Left lobe of liver (tissue), 2 donors: Measurements from ENCODE around the gene IKBIP. TPM values are rescaled to one million over a fixed set of nuclear protein-coding genes. Genes with fewer than 3 reads are reported as not detected.
"Not testable (repeated sequence)": the region's sequence is repeated elsewhere in the genome, so short reads cannot be mapped to it uniquely, and the experiment has no call there.

Source experiments
- ATAC-seq: fragments of 200-7000 bp; cut with Tn5 transposase; one replicate; pipeline ENCODE4 v1.9.1; 2020; ENCODE audit warnings: mild to moderate bottlenecking, moderate library complexity
- DNase-seq: peaks from one replicate; pipeline ENCODE4 v3.0.0-alpha.2; 2020; ENCODE audit warnings: low spot score
- total RNA-seq: library from RNA; stranded (reverse); gene quantifications from one replicate; pipeline ENCODE4 v1.2.1, GENCODE V29; 2021
- donor health status: DM: no; HTN: no; CAD: no; lungs with moderate emphysema.
- donor health status: DM: no; HTN: yes; CAD: no.

IKBIP gene
- total RNA-seq, 1 donor from 2014 or later: 2.6 TPM

DNA sequence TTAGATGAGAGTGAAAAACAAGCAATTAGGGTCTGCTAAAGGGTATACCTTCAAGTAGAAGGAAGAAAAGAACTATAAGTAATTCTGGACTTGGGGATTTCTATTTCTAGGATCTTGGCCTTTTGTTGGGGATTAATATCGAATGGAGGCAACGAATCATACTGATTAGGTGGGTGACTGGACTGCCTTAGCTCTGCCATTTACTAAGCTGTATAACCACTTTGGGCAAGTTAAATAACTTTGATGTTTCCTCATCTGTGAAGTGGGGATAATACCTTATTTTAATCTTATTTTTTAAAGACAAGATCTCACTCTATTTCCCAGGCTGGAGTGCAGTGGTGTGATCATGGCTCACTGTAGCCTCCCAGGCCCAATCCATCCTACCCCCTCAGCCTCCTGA is 6.6 kb downstream of the IKBIP start:
- DNase-seq (no peak), ATAC-seq (no peak)

GRCh38 chr12:98637068-98637467 is 7.5 kb downstream of the IKBIP start:
- ATAC-seq (no peak), DNase-seq (no peak)

DNA sequence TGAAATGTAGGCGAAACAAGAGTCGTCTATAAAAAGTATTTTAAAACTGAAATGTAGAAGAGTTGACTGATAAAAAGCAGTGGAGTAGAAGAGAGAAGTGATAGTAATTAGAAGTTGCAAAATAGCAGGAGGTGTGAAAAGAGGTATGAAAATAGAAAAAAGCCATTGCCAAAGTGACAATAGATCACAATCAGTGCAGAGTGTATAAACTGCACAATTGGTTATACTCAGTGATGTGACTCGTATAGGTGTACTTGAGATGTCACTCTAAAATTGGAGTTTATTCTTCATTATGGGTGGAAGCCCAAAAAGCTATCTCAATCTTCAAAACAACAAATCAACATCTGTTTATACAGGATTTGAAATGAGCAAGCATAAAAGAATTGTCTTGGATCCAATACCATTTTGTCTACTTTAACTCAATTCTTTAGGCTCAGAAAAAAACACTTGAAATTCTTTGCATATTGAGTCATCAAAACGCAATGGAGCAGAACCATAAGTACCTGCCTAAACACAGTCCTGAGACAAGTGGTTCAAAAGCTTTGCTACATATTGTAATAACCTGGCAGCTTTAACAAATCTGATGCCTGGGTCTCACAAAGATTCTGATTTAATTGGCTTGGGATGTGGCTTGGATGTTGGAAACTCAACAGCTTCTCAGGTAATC is 8.8 kb downstream of the IKBIP start:
- ATAC-seq (no peak), DNase-seq (no peak)

DNA sequence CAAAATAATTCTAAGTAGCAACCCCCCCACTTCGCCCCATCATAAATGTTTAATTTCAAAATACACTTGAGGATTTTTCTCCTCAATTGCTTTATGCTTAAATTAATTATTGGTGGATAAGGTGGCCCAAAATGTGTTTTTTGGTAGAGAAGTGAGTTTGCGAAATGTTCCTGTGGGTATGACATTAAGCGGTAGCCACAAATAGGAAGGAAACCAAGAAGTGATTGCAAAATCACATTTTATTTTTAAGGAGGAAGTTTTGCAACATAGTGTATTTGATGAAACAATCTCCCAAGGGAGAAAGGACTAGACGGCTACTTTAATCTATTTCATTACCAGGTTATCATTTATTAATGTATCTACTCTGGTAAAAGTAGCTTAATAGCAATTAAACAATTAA is 25.6 kb downstream of the IKBIP start:
- no peak for ATAC-seq
- DNase-seq: no peak

DNA sequence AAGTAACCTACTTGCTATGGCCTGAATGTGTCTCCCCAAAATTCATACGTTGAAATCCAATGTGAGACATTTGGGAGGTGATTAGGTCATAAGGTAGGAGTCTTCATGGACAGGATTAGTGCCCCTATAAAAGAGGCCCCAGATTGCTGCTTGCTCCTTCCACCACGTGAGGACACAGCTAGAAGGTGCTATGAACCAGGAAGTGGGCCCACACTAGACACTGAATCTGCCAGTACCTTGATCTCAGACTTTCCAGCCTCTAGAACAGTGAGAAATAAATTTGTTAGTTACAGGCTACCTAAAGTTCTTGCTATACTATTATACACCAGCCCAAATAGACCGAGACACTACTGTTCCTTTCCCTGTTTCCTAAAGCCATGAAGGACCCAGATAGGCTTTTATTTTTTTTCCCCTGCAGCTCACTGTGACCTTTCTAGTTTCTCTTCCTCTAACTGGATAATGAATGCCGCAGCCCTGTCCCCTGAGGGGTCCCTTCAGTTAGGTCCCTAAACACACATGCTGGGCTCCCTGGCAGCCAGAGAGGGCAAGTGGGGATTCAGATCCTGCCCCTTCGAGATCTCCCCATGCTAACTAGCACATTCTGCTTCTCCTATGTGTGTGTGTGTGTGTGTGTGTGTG is 31.8 kb downstream of the IKBIP start:
- DNase-seq: no peak
- no peak for ATAC-seq

DNA sequence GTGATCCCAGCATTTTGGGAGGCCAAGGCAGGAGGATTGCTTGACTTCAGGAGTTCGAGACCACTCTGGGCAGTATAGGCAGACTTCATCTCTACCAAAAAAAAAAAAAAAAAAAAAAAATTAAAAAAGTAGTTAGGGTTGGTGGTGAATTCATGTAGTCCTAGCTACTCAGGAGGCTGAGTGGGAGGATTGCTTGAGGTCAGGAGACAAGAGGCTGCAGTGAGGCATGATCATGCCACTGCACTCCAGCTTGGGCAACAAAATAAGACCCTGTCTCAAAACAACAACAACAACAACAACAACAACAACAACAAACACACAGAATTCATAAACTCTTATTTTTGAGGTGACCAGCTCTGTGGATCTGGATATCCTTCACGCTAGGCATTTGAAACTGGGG is 34.0 kb downstream of the IKBIP start:
- DNase-seq (no peak), ATAC-seq (no peak)

- DNase-seq (no peak), ATAC-seq (no peak)
These were observed 38.1 kb downstream of the IKBIP start for GRCh38 chr12:98606359-98606988.

DNA sequence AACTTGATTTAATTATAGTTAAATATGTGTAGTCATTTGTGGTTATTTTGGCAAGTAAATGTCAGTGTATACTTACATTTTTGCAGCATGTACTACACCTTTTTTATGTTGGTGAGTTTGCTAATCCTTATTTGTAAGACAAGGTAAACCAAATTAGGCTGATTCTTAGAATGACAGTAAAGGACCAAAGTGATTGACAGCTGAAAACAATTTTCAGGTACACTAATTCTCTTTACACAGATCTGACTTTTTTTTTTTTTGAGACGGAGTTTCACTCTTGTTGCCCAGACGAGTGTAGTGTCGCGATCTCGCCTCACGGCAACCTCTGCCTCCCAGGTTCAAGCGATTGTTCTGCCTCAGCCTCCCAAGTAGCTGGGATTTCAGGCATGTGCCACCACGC is 42.7 kb downstream of the IKBIP start:
- DNase-seq (no peak), ATAC-seq (no peak)

DNA sequence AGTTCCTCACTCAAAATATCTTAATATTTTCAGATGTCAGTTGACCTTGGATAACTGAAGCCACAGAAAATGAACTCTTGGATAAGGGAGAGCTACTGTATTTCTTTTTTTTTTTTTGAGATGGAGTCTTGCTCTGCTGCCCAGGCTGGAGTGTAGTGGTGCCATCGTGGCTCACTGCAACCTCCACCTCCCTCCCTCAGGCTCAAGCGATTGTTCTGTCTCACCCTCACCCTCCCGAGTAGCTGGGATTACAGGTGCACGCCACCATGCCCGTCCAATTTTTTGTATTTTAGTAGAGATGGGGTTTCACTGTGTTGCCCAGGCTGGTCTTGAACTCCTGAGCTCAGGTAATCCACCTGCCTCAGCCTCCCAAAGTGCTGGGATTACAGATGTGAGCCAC is 47.3 kb downstream of the IKBIP start:
- ATAC-seq: not testable (repeated sequence)

GRCh38 chr12:98595243-98595988 is 49.2 kb downstream of the IKBIP start:
- no peak for DNase-seq
- no peak for ATAC-seq

More for the DNA sequence above, 47.3 kb downstream of the IKBIP start:
- DNase-seq: not testable (repeated sequence)

GRCh38 chr12:98594050-98594835 is 50.3 kb downstream of the IKBIP start:
- DNase-seq (peak; percentile 63), ATAC-seq (peak; percentile 56)

DNA sequence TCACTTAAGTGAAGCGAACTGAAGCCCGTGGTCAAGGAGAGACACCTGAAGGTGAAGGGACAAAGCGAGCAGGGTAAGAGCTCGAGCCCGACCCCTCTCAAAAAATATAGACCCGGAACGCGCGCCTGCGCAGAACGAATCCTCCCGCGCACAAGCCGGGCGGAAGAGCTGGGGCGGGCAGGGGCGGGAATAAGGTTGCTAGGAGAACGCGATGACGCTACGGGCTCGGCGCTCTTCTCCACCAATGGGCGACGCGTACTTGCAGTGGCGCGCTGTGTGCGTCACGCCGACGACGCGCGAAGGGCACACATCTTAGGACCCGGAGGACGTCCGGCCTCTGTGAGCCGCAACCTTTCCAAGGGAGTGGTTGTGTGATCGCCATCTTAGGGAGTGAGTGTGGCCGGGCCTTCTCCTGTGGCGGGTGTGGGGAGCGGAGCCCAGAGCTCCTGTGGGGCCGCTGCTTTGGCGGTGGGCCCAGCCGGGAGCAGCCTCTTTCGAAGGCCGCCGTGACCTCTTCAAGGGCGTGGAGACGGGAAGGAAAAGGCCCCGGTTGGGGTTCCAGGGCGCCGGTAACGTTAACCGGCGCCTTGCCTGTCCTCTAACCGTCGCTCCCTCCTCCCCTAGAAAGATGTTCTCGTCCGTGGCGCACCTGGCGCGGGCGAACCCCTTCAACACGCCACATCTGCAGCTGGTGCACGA is 51.1 kb downstream of the IKBIP start, which contains the start of gene SLC25A3:
Gene SLC25A3, plus strand, starts transcription at position 336 of the 699 bp plus-strand sequence. Its CDS starts 293 bp downstream, at position 629.
- ATAC-seq (peak; percentile 96), DNase-seq (peak; percentile 97)

DNA sequence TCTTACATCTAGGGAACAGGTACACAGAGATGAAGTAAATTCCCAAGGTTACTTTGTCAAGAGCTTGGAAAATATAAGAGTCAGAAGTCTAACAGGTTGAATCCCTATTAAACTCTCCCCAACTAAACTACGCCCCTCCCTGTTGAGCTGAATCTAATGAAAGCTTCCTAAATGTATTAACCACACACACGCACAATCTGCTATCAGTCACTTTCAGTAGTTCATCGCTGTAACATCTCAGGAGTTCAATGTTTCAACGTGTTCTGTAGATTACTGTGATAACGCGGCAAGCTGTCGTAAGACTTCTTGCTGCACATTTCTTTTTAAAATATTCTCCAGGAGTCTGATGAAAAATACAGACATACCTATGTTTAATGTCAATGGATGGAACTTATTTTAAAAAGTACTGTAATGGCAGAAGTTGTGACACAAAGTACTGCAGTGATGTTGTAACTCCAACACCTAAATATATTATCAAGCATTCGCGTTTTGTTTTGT is 51.7 kb downstream of the IKBIP start:
- ATAC-seq (peak; percentile 9), DNase-seq (no peak)

DNA sequence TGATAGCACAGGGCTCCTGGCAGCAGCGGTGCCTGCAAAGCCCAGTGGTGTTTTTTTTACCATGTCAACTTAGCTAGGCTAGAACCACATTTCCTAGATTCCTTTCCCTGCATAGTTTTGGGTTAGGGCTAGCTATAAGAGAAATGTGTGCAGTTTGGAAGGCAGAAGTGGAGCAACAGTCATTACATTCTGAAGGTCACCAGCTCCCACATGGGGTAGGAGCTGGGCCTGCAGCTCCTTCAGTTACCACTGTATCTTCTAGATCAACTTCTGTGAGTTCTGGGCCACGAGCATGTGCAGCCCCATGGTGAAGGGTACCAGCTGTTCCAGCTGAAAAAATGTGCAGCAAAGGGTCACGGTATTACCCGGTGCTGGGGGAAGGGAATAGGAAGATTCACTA is 53.4 kb downstream of the IKBIP start:
- ATAC-seq (no peak), DNase-seq (no peak)

GRCh38 chr12:98587084-98587483 is 57.5 kb downstream of the IKBIP start:
- no peak for ATAC-seq
- no peak for DNase-seq

DNA sequence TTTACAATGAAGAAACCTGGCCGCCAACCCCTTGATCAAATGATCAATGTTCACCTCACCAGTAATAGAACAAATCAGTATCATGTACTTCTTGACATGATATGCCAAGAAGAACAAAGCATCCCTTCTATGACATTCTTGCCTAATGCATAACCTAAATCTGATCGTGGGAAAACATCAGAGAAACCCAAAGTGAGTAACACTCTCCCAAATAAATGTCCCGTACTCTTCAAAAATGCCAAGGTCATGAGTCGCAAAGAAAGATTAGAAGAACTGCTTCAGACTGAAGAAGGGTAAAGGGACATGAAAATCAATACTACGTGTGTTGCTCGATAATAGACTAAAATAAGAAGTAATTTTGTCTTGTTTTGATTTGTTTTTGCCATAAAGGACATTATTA is 62.5 kb downstream of the IKBIP start:
- no peak for DNase-seq
- no peak for ATAC-seq

- no peak for ATAC-seq
- DNase-seq: no peak
These were observed 63.5 kb downstream of the IKBIP start for GRCh38 chr12:98581101-98581500.

GRCh38 chr12:98580695-98581094 is 63.9 kb downstream of the IKBIP start:
- DNase-seq (no peak), ATAC-seq (no peak)

DNA sequence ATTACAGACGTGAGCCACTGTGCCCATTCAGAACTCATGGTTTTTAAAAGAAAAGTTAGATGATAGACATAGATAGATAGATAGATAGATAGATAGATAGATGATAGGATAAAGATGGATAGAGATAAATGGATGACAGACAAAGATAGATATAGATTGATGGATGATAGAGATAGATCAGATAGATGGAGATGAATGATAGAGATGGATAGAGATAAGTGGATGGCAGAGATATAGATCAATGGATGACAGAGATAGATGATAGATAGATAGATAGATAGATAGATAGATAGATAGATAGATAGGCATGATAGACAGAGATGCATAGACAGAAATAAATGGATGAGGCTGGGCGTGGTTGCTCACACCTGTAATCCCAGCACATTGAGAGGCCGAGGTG is 64.8 kb downstream of the IKBIP start:
- no peak for DNase-seq
- ATAC-seq: no peak

DNA sequence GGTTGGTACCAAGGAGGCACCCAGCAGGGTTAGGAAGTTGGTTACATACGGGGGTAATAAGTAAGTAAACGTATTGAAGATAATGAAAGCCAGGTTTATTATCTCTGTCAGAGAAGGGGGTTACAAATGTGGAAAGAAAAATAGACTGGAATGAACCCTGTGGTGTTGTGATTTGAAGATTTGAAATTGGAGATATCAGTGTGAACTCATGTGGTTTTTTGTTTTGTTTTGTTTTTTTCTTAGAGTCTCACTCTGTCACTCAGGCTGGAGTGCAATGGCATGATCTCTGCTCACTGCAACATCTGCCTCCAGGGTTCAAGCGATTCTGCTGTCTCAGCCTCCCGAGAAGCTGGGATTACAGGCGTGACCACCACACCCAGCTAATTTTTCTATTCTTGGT is 65.2 kb downstream of the IKBIP start:
- no peak for DNase-seq
- ATAC-seq: no peak
